ENCODE measurements around the gene CELF5.

The CELF5 gene

GRCh38 chr19:3344608-3345598, 120.4 kb downstream of the CELF5 start:
- no peak for DNase-seq (ENCODE audit: low read depth)

GRCh38 chr19:3345850-3346460, 121.5 kb downstream of the CELF5 start:
- DNase-seq (ENCODE audit: low read depth), result no peak

Measured in stimulated activated CD8-positive, alpha-beta memory T cell treated with anti-CD3 and anti-CD28 coated beads, Interleukin-15, amount 100 ng/mL, for 1 hour (primary cell).